Ishikawa (cell line): ENCODE data around the gene GFRA1.

Experiments used
- EP300 ChIP-seq: IDR thresholded peaks from 2 replicates; pipeline ENCODE4 v1.6.1; 2012; ENCODE audit warnings: borderline replicate concordance
- FOXM1 ChIP-seq: IDR thresholded peaks from 2 replicates; pipeline ENCODE4 v1.6.1; 2012; ENCODE audit warnings: low read depth, borderline replicate concordance
- NFIC ChIP-seq: IDR thresholded peaks from 2 replicates; pipeline ENCODE4 v1.6.1; 2012
- RAD21 ChIP-seq: IDR thresholded peaks from 2 replicates; pipeline ENCODE4 v1.6.1; 2012; ENCODE audit warnings: low read depth
- TAF1 ChIP-seq: IDR thresholded peaks from 2 replicates; pipeline ENCODE4 v1.6.1; 2012; ENCODE audit warnings: low read depth, mild to moderate bottlenecking
- TCF12 ChIP-seq: IDR thresholded peaks from 2 replicates; pipeline ENCODE4 v1.6.1; 2012; ENCODE audit warnings: low read depth
- TEAD4 ChIP-seq: IDR thresholded peaks from 2 replicates; pipeline ENCODE4 v1.6.1; 2012
- YY1 ChIP-seq: IDR thresholded peaks from 2 replicates; pipeline ENCODE4 v1.6.1; 2012; ENCODE audit warnings: low read depth
- ZBTB7A ChIP-seq: IDR thresholded peaks from 2 replicates; pipeline ENCODE4 v1.6.1; 2012; ENCODE audit warnings: low read depth
- TF ChIP-seq, protein P1 (sequence below): IDR thresholded peaks from 2 replicates; pipeline ENCODE4 v1.6.1; 2012

- no peak for TF ChIP-seq TAF1
- no peak for TF ChIP-seq EP300
- TF ChIP-seq, protein P1, sequence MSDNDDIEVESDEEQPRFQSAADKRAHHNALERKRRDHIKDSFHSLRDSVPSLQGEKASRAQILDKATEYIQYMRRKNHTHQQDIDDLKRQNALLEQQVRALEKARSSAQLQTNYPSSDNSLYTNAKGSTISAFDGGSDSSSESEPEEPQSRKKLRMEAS, result no peak
- TF ChIP-seq RAD21, result no peak
- no peak for TF ChIP-seq ZBTB7A
- TF ChIP-seq TCF12, result no peak
- no peak for TF ChIP-seq TEAD4
- no peak for TF ChIP-seq YY1
- no peak for TF ChIP-seq FOXM1
- no peak for TF ChIP-seq NFIC
Measured at GRCh38 chr10:116269619-116270018, 3.4 kb downstream of the GFRA1 start.
